ENCODE data around the gene LIMA1.
"Not testable (repeated sequence)": the region's sequence is repeated elsewhere in the genome, so short reads cannot be mapped to it uniquely, and the experiment has no call there.

The LIMA1 gene

GRCh38 chr12:50185301-50185895 is 97.9 kb downstream of the LIMA1 start:
- no peak for DNase-seq

DNA sequence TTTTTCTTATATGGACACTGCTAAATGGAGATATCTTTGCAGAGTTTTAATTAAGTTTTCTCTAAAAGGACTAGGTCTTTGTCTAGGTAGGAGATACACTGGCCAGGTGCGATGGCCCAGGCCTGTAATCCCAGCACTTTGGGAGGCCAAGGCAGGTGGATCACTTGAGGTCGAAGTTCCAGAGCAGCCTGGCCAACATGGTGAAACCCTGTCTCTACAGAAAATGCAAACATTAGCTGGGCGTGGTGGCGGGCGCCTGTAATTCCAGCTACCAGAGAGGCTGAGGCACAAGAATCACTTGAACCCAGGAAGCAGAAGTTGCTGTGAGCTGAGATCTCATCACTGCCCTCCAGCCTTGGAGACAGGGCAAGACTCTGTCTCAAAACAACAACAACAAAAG is 99.1 kb downstream of the LIMA1 start:
- DNase-seq = no peak

- DNase-seq = no peak
Observed at GRCh38 chr12:50182461-50182860, 100.9 kb downstream of the LIMA1 start.

DNA sequence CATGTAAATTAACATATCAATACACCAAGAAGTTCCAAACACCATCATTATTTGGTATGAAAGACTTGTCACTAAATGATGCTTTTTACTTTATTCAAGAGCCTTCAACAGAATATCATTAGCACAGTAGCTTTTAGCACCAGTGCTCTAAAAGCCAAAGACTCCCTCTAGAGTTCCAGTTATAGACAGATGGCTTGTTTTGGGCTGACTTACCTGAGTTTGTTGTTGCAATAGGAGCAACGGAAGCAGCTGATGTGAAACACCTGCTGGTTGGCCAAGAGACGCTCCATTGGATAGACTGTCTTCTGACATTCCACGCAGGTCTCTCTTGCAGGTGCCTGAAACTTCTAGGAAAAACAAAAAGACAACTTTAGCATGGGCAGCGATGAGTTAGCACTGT is 101.6 kb downstream of the LIMA1 start:
- DNase-seq = no peak

GRCh38 chr12:50175716-50176026 is 107.6 kb downstream of the LIMA1 start:
- DNase-seq = no peak

DNA sequence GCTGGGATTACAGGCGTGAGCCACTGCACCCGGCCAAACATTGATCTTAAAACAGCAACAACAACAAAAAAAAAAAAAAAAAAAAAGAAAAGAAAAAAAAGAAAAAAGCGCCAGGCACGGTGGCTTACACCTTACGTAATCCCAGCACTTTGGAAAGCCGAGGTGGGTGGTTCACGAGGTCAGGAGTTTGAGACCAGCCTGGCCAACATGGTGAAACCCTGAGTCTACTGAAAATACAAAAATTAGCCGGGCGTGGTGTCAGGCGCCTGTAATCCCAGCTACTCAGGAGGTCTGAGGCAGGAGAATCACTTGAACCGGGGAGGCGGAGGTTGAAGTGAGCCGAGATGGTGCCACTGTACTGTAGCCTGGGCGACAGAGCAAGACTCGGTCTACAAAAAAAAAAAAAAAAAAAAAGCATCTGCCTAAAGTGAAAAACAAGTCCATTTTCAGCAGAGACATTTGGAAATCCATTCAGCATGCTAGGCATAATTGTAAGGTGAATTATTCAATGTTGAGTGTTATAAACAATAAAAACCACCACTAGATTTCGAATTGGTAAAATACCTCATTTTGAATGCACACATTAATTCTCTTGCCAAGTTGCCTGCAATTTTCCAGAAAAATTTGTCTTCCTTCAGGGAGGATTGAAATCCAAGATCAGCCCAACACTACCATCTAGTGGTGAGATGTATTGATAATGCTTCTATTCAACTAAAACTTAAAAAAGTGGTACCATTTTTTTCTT is 108.2 kb downstream of the LIMA1 start:
- peak; percentile 65 for DNase-seq

GRCh38 chr12:50167049-50167828 is 116.1 kb downstream of the LIMA1 start, which contains the start of gene CERS5:
CERS5 (minus strand) TSS chr12:50167369; CDS start chr12:50167297, 72 bp downstream.
- DNase-seq = peak; percentile 99

DNA sequence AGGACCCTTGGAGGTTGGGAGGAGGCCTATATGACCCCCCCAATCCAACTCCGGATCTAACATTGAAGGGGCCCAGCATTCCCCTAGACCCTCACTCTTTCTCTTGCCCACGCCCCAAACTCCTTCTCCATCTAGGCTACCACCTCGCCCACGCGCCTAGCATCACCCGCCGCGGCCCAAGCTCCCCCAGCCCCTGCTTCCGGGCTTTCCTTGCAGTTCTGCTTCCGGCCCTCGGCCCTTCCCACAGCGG is 116.6 kb downstream of the LIMA1 start:
- peak; percentile 18 for DNase-seq

- no peak for DNase-seq
Observed at GRCh38 chr12:50164963-50165362, 118.4 kb downstream of the LIMA1 start.

- DNase-seq = peak; percentile 30
Observed at GRCh38 chr12:50162230-50162629, 121.1 kb downstream of the LIMA1 start.

- DNase-seq = no peak
Observed at GRCh38 chr12:50160643-50161042, 122.7 kb downstream of the LIMA1 start.

DNA sequence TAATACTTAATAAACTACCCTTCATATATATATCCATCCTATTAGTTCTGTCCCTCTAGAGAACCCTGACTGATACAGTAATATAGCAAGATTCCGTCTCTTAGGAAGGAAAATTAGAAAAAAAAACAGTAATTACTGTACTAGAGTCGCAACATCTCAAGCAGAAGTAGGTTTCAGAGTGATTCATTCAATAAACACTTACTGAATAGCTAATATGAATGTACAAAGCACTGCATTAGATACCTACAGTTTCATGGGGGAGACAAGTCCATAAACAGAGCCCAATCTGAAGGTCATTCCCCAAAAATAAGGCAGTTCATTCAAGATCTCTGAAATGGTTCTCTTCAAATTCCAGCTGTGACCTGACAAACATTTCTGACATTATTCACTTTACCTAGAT is 126.1 kb downstream of the LIMA1 start:
- no peak for DNase-seq

GRCh38 chr12:50156641-50157040 is 126.7 kb downstream of the LIMA1 start:
- no peak for DNase-seq

- not testable (repeated sequence) for DNase-seq
Observed at GRCh38 chr12:50154947-50155346, 128.4 kb downstream of the LIMA1 start.

GRCh38 chr12:50151047-50151687 is 132.2 kb downstream of the LIMA1 start:
- DNase-seq = no peak

- DNase-seq = no peak
Observed at GRCh38 chr12:50149311-50149710, 134.0 kb downstream of the LIMA1 start.

- DNase-seq = not testable (repeated sequence)
Observed at GRCh38 chr12:50148011-50148410, 135.3 kb downstream of the LIMA1 start.

DNA sequence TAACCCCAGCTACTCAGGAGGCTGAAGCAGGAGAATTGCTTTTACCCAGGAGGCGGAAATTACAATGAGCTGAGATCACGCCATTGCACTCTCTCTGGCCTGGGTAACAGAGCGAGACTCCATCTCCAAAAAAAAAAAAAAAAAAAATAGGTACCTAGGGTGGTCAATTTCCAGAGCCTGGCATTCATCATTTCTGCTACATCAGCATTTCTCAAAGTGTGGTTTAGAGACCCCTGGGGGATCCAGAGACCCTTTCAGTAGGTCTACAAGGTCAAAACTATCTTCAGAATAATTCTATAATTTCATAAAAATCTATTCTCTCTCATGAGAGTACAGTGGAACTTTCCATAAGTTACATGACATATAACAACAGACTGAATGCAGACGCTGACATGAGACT is 136.0 kb downstream of the LIMA1 start:
- no peak for DNase-seq

- no peak for DNase-seq
Observed at GRCh38 chr12:50145439-50145838, 137.9 kb downstream of the LIMA1 start.

DNA sequence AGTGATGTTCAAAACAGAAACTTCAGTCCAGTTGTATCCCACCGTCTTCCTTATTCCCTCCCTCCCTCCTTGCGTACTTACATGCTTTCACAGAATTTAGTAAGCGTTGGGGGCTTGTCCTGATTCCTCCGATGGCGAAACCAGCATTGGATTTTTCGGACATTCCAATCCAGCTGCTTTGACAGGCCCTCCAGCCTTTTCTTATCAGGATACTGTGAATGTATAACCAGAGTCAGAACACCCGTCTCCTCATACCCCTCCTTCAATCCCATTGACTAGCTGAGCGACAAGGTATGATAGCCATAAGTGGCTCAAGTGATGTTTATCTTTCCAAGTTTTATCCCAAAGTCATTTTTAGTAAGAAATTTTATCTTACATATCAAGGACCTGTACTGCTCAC is 140.3 kb downstream of the LIMA1 start:
- DNase-seq = no peak

GRCh38 chr12:50132505-50133135 is 150.7 kb downstream of the LIMA1 start:
- peak; percentile 56 for DNase-seq

- DNase-seq = no peak
Observed at GRCh38 chr12:50129290-50129689, 154.0 kb downstream of the LIMA1 start.

DNA sequence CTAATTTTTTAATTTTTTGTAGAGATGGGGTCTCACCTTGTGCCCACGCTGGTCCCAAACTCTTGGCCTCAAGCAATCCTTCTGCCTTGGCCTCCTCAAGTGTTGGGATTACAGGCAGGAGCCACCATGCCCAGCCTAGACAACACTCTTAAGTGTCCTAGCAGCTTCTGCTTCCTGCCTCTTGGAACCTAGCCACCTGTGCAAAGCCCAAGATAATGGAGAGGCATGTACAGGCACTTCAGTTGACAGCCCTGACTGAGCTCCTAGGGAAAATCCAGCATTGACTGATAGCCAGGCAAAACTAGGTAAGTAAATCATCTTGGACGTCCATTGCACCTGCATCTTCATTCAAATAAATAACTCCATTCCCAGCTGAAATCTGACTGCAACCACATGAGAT is 155.8 kb downstream of the LIMA1 start:
- DNase-seq = no peak

All from HCEC 1CT (cell line).